Endodermal cell (in vitro differentiated cells): ENCODE measurements around the gene CLK3. TPM values are rescaled to one million over a fixed set of nuclear protein-coding genes. Genes with fewer than 3 reads are reported as not detected.
"Not testable (repeated sequence)": the region's sequence is repeated elsewhere in the genome, so short reads cannot be mapped to it uniquely, and the experiment has no call there.

Experiments used
- DNase-seq: peaks from one replicate; pipeline ENCODE4 v3.0.0-alpha.2; 2017
- H3K27ac ChIP-seq: 2 replicates; pipeline ENCODE4 v1.5.1; 2013; ENCODE audit warnings: mild to moderate bottlenecking, low read depth, low read length, moderate library complexity
- H3K27me3 ChIP-seq: 2 replicates; pipeline ENCODE4 v1.6.1; 2013; ENCODE audit warnings: mild to moderate bottlenecking, low read length, moderate library complexity; ENCODE audit not compliant: insufficient read depth, control insufficient read depth, poor library complexity, severe bottlenecking
- H3K36me3 ChIP-seq: 2 replicates; pipeline ENCODE4 v1.7.0; 2013; ENCODE audit warnings: mild to moderate bottlenecking, low read length, moderate library complexity; ENCODE audit not compliant: control insufficient read depth, insufficient read depth
- H3K4me1 ChIP-seq: one replicate; pipeline ENCODE4 v1.7.0; 2013; ENCODE audit warnings: low read length; ENCODE audit not compliant: control insufficient read depth, insufficient read depth
- H3K4me3 ChIP-seq: 2 replicates; pipeline ENCODE4 v1.5.1; 2013; ENCODE audit warnings: mild to moderate bottlenecking, low read length, moderate library complexity
- H3K9ac ChIP-seq: 2 replicates; pipeline ENCODE4 v1.6.1; 2013; ENCODE audit warnings: mild to moderate bottlenecking, low read length, moderate library complexity; ENCODE audit not compliant: poor library complexity, severe bottlenecking; ENCODE audit errors: extremely low read depth
- H3K9me3 ChIP-seq: 2 replicates; pipeline ENCODE4 v1.6.1; 2013; ENCODE audit warnings: mild to moderate bottlenecking, low read length, moderate library complexity; ENCODE audit not compliant: control insufficient read depth
- H3K27ac Mint-ChIP-seq: 2 replicates; pipeline ENCODE4 v1.8.0; 2020; ENCODE audit warnings: mixed read lengths
- H3K27me3 Mint-ChIP-seq: 2 replicates; pipeline ENCODE4 v1.8.0; 2021; ENCODE audit warnings: mild to moderate bottlenecking, mixed read lengths; ENCODE audit not compliant: insufficient read depth
- H3K36me3 Mint-ChIP-seq: 2 replicates; pipeline ENCODE4 v1.8.0; 2020; ENCODE audit warnings: low read depth, mixed read lengths
- H3K4me1 Mint-ChIP-seq: 2 replicates; pipeline ENCODE4 v1.8.0; 2020; ENCODE audit warnings: mixed read lengths
- H3K4me3 Mint-ChIP-seq: 2 replicates; pipeline ENCODE4 v1.8.0; 2020; ENCODE audit warnings: mild to moderate bottlenecking, moderate library complexity, mixed read lengths
- H3K9me3 Mint-ChIP-seq: 2 replicates; pipeline ENCODE4 v1.8.0; 2020; ENCODE audit warnings: mild to moderate bottlenecking, mixed read lengths
- WGBS, 2 experiments: methylation state at CpG; one replicate each; pipeline versions ENCODE4 v1.1.5 to v1.1.7; 2013; ENCODE audit warnings: missing lambda C conversion rate in 2 of 2, mixed read lengths in 1 of 2; ENCODE audit not compliant: insufficient coverage in 1 of 2, insufficient read length in 1 of 2; 5-methylcytosine and 5-hydroxymethylcytosine counted together
- total RNA-seq, 2 donors: library from RNA; stranded (reverse); fragmentation: NEBNext Ultra II Directional in 1 of 2; extraction: Animal tissue kit (Norgen Biotek cat#: 25700) in 1 of 2; gene quantifications; 2 replicates in 1 of 2; 3 replicates in 1 of 2; pipeline ENCODE4 v1.2.1, GENCODE V29; 2021
- TF ChIP-seq, protein P1 (sequence below): fragments of 200-600 bp; sonication (generic); conservative IDR thresholded peaks from 2 replicates; pipeline ENCODE4 v1.5.0; 2021; ENCODE audit warnings: antibody characterized with exemption, mild to moderate bottlenecking

CLK3 gene
- total RNA-seq, 2 donors from 2014 or later: 53.4 to 67.3 TPM

DNA sequence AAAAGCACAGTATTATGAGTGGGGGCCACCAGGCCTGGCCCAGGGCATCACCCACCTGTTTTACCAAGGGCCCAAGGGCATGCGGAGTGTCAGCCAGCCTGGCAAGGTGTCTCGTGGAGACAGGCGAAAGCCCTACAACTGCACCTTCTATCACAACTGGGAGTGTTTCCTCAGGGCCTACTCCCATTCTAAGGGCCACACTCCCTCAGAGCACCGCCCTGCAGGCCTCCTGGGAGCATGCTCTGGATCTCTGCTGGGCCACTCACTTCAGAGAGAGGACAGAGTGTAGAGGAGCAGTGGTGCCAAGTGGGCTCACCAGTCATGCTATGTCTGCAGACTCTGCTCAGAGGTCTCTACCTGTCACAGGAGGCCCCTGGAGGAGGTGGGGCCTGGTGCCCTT lies 21.2 kb upstream of the CLK3 start:
- Histone ChIP-seq H3K4me3 (no peak overlapping the region), H3K27me3 (no peaks in the 10 kb centered on the region), H3K9me3 (no peaks in the 10 kb centered on the region), H3K27ac (no peak overlapping the region), H3K4me1 (peaks cover 4% of the 10 kb centered on the region), H3K9ac (no peak overlapping the region), H3K36me3 (peaks cover 73% of the 10 kb centered on the region)
- H3K4me3 Mint-ChIP-seq: no peak overlapping the region
- no peak for DNase-seq
- peak overlapping the region; percentile 77 for H3K27ac Mint-ChIP-seq
- WGBS, 2 experiments: 94 to 100% methylated on average over 4 of the region's 4 CpGs
- peaks cover 75% of the 10 kb centered on the region for H3K36me3 Mint-ChIP-seq
- TF ChIP-seq, protein P1, sequence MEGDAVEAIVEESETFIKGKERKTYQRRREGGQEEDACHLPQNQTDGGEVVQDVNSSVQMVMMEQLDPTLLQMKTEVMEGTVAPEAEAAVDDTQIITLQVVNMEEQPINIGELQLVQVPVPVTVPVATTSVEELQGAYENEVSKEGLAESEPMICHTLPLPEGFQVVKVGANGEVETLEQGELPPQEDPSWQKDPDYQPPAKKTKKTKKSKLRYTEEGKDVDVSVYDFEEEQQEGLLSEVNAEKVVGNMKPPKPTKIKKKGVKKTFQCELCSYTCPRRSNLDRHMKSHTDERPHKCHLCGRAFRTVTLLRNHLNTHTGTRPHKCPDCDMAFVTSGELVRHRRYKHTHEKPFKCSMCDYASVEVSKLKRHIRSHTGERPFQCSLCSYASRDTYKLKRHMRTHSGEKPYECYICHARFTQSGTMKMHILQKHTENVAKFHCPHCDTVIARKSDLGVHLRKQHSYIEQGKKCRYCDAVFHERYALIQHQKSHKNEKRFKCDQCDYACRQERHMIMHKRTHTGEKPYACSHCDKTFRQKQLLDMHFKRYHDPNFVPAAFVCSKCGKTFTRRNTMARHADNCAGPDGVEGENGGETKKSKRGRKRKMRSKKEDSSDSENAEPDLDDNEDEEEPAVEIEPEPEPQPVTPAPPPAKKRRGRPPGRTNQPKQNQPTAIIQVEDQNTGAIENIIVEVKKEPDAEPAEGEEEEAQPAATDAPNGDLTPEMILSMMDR: no peak
- no peaks in the 10 kb centered on the region for H3K27me3 Mint-ChIP-seq
- H3K9me3 Mint-ChIP-seq: no peaks in the 10 kb centered on the region
- H3K4me1 Mint-ChIP-seq: peaks cover 10% of the 10 kb centered on the region

DNA sequence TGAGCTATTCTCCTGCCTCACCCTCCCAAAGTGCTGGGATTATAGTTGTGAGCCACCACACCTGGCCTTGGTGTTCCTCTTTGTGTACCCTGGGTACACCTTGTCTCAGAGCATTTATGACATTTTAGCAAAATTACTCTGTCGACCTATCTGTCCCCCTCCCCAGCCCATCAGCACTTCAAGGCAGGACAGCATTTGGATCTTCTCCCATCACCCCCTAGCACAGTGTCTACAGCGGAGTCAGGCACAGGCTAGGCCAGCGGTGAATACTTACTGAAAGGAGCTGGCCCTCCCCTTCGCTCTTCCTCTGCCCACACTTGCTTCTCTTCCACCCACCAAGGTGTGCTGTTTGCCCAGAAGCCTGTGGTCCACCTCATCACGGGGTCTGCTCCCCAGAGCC lies 20.4 kb upstream of the CLK3 start:
- Histone ChIP-seq H3K4me3 (no peak overlapping the region), H3K27ac (no peak overlapping the region), H3K36me3 (peaks cover 65% of the 10 kb centered on the region), H3K9me3 (no peaks in the 10 kb centered on the region), H3K4me1 (peaks cover 4% of the 10 kb centered on the region), H3K27me3 (no peaks in the 10 kb centered on the region), H3K9ac (no peak overlapping the region)
- H3K9me3 Mint-ChIP-seq: no peaks in the 10 kb centered on the region
- no peak overlapping the region for H3K27ac Mint-ChIP-seq
- no peaks in the 10 kb centered on the region for H3K27me3 Mint-ChIP-seq
- peaks cover 10% of the 10 kb centered on the region for H3K4me1 Mint-ChIP-seq
- no peak for DNase-seq
- TF ChIP-seq, protein P1: no peak
- WGBS, 2 experiments: 95 to 100% methylated on average over 2 to 4 of the region's 5 CpGs
- H3K36me3 Mint-ChIP-seq: peaks cover 68% of the 10 kb centered on the region
- H3K4me3 Mint-ChIP-seq: no peak overlapping the region

DNA sequence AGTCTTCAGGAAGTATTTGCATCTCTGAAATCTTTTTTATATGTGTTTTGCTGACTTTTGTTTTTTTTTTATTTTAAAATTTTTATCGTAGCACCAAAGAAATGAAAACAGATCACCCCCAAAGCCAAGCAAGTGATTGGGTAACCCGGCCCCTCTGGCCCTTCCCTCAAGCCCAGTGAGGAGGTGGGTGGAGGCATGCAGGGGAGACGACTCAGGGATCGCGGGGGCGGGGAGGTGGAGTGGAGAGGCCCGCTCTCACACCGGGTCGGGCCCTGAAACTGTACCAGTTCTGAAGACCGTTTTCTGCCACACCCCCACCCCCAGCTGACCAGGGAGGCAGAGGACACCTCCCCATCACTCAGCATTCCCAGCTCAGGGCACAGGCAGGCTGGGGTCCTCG lies 18.9 kb upstream of the CLK3 start:
- H3K4me1 ChIP-seq, H3K9me3 ChIP-seq, H3K27ac Mint-ChIP-seq, H3K4me3 Mint-ChIP-seq, H3K9ac ChIP-seq, H3K9me3 Mint-ChIP-seq, H3K27me3 Mint-ChIP-seq, H3K4me1 Mint-ChIP-seq, H3K4me3 ChIP-seq, DNase-seq, H3K27ac ChIP-seq, H3K27me3 ChIP-seq: not testable (repeated sequence)
- 80% methylated on average over 4 of the region's 11 CpGs; no CpG with 5 or more reads in 1 of the 2 experiments for WGBS, 2 experiments
- H3K36me3 ChIP-seq: peaks cover 50% of the 10 kb centered on the region
- H3K36me3 Mint-ChIP-seq: peaks cover 55% of the 10 kb centered on the region

DNA sequence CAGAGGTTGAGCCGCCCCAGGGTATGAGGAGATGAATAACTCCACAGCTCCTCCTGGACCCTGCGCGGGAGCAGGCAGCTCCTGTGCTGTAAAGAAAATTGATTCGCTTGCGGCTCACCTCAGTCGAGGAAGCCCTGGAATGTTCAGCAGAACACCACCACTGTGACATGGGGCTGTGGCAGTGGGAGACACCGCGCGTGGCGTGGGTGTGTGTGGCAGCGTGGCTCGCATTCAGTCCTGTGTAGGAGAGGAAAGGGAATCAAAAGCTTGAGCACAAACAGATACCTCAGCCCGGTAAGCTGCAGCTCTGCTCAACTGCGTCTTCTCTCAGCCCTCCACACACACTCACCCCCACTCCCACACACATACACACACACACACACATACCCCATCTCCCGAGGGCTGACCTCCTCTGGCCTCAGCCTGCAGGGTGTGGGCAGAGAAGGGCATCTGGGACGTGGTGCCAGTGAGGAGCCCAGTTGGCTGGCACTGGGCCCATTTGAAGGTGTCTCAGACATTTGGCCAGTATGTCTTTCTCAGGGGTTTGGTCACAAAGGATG lies 18.4 kb upstream of the CLK3 start:
- H3K9me3 ChIP-seq, H3K27me3 ChIP-seq, H3K27me3 Mint-ChIP-seq, H3K4me1 ChIP-seq, H3K9ac ChIP-seq, H3K27ac ChIP-seq, H3K4me3 ChIP-seq, H3K4me1 Mint-ChIP-seq, DNase-seq, H3K4me3 Mint-ChIP-seq, H3K9me3 Mint-ChIP-seq, H3K27ac Mint-ChIP-seq: not testable (repeated sequence)
- peaks cover 45% of the 10 kb centered on the region for H3K36me3 ChIP-seq
- 92 to 100% methylated on average over 1 to 14 of the region's 16 CpGs for WGBS, 2 experiments
- H3K36me3 Mint-ChIP-seq: peaks cover 50% of the 10 kb centered on the region
